ENCODE results near the gene TEKT1.

TEKT1 gene

GRCh38 chr17:6757747-6758146, 73.8 kb downstream of the TEKT1 start:
- DNase-seq (ENCODE audit: low spot score), result no peak

- DNase-seq (ENCODE audit: low spot score), result no peak
Measured at GRCh38 chr17:6756425-6757031, 75.0 kb downstream of the TEKT1 start.

GRCh38 chr17:6755731-6756184, 75.8 kb downstream of the TEKT1 start, which contains the start of gene XAF1:
Gene XAF1, plus strand, starts transcription at chr17:6756046. Its CDS starts 33 bp downstream, at chr17:6756079.
- peak; percentile 27 for DNase-seq (ENCODE audit: low spot score)

GRCh38 chr17:6755281-6755680, 76.2 kb downstream of the TEKT1 start:
- DNase-seq (ENCODE audit: low spot score), result peak; percentile 48

GRCh38 chr17:6753546-6753945, 78.0 kb downstream of the TEKT1 start:
- DNase-seq (ENCODE audit: low spot score), result no peak

GRCh38 chr17:6753006-6753445, 78.5 kb downstream of the TEKT1 start:
- peak; percentile 79 for DNase-seq (ENCODE audit: low spot score)

GRCh38 chr17:6752068-6752909, 79.2 kb downstream of the TEKT1 start:
- peak; percentile 97 for DNase-seq (ENCODE audit: low spot score)

GRCh38 chr17:6749519-6749918, 82.0 kb downstream of the TEKT1 start:
- no peak for DNase-seq (ENCODE audit: low spot score)

- DNase-seq (ENCODE audit: low spot score), result no peak
Measured at GRCh38 chr17:6748617-6749016, 82.9 kb downstream of the TEKT1 start.
